Activated CD8-positive, alpha-beta memory T cell treated with anti-CD3 and anti-CD28 coated beads for 24 hours (primary cell): ENCODE measurements around the gene ZDHHC17.
"Not testable (repeated sequence)": the region's sequence is repeated elsewhere in the genome, so short reads cannot be mapped to it uniquely, and the experiment has no call there.

Experiments used
- DNase-seq: peaks from one replicate; pipeline ENCODE4 v3.0.0-alpha.2; 2020

ZDHHC17 gene, protein sequence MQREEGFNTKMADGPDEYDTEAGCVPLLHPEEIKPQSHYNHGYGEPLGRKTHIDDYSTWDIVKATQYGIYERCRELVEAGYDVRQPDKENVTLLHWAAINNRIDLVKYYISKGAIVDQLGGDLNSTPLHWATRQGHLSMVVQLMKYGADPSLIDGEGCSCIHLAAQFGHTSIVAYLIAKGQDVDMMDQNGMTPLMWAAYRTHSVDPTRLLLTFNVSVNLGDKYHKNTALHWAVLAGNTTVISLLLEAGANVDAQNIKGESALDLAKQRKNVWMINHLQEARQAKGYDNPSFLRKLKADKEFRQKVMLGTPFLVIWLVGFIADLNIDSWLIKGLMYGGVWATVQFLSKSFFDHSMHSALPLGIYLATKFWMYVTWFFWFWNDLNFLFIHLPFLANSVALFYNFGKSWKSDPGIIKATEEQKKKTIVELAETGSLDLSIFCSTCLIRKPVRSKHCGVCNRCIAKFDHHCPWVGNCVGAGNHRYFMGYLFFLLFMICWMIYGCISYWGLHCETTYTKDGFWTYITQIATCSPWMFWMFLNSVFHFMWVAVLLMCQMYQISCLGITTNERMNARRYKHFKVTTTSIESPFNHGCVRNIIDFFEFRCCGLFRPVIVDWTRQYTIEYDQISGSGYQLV

DNA sequence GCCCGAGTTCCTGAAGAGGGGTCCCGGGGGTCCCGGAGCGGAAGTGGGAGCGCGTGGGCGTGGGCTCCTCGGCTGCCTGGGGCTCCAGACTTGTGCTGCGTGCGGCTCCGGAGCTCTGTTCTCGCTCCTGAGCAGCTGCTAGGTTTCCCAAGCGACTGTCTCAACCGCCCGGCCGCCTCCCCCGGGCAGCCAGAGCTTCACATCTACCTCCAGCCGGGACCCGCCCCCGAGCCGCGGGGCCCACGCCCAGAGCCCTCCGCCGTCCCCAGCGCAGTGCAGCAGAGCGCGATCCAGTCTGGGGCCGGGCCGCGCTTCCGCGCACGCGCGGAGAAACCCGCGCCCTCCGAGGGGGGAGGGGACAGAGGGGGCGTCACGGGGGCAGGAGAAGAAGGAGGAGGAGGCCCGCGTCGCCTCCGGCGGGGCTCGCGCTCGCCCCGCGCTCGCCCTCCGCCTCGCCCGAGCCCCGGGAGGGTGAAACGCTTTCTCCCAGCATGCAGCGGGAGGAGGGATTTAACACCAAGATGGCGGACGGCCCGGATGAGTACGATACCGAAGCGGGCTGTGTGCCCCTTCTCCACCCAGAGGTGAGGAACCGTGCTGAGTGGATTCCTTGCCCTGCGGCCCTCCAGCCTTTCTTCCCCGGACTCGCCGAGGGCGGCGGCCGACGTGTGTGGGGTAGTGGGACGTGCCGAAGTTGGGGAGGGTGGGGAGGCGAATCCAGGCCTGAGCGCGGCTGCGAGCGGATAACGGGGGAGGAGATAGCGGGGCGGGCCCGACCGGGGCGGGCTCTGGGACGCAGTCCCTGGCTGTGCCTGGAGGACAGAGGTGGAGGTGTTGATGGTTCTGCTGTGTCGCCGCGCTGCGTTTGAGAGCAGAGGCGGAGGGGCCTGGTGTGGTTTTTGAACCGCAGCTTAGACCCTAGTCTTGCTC, at the start of gene ZDHHC17:
TSS of gene ZDHHC17 (plus strand) at position 370 of the 930 bp plus-strand sequence. CDS start at position 492, 122 bp downstream.
- DNase-seq = peak; percentile 97

DNA sequence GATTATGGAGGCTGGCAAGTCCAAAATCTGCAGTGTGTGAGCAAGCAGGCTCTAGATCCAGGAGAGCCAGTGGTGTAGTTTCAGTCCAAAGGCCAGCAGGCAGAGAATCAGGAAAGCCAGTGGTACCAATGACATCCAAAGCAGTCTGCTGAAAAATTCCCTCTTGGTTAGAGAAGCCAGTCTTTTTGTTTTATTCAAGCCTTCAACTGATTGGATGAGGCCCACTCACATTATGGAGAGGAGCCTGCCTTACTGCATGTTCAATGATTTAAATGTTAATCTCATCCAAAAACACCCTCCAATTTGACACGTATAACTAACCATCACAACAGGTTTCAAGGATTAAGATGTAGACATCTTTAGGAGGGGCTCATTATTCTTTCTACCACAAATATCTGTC, 49.5 kb upstream of the ZDHHC17 start:
- no peak for DNase-seq

DNA sequence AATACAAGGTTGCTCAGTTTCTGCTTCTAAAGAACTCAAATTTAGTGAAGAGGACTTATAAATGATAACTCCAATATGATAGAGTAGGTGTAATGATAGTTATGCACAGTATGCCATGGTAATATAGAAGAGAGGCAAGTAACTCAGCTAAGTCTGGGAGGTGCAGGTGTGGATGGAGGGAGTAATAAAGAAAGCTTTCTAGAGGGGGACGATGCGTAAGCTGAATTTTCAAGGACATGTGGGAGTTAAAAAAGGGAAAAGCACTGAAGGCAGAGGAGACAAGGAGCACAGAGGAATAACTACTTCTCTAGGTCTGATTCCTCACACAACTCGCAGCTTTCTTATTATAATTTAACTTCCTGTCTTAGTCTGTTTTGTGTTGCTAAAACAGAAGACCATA, 49.1 kb upstream of the ZDHHC17 start:
- DNase-seq = no peak

DNA sequence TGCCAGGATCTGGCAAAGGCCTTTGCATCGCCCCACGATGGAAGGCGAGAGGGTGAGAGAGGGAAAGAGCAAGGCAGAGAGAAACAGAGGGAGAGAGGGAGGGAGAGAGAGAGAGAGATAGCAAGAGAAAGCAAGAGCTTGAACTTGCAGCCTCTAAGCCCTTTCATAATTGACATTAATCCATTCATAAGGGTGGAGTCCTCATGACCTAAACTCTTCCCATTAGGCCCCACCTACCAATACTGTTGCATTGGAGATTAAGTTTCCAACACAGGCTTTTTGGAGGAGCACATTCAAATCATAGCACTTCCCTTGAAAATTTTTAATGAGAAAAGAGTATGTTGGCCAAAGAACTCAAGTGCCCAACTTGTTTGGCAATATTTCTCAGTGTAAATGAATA, 48.6 kb upstream of the ZDHHC17 start:
- DNase-seq = no peak

DNA sequence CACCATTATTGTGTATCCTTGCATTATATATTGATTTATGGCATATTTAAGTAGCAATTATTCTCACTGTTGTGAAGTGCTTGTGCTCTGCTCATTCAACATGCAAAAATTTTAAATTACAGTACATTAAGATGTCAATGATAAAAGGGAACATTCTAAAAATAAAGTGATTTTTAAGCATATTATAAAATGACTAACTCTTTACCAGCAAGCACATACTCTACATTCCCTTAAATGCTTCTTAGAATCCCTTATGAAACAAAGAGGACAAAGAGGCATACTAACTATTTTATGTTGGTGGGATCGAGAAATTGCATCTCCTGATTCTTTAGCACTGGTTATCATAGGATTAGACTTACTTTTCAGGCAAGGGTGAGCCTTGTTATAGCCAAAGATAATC, 46.6 kb upstream of the ZDHHC17 start:
- no peak for DNase-seq

DNA sequence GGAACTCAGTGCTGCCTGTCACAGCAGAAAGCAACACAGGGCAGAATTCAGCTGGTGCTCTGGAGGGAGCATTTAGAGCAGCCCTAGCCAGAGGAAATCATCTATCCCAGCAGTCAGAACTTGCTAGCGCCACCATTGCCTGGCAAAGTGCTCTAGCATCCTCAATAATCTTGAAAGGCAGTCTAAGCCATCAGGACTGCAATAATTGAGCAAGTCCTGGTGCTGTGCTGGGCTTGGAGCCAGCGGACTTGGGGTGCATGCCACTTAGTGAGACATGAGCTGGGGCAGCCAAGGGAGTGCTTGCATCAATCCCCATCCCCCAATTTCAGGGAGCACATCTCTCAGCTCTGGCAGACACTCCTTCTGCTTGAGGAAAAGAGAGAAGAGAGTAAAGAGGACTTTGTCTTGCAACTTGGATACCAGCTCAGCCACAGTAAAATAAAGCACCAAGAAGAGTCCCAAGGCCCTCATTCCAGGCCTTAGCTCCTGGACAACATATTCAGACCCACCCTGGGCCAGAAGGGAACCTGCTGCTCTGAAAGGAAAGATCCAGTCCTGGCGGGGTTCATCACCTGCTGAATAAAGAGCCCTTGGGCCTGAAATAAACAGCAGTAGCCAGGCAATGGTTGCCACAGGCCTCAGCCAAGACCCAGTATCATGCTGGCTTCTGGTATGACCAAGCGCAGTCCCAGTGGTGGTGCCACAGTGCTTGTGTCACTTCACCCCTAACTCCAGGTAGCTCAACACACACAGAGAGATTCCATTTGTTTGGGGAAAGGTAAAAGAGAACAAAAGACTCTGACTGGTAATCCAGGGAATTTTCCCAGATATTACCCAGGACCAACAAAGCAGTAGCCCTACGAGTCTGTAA, 44.5 kb upstream of the ZDHHC17 start:
- DNase-seq = no peak

DNA sequence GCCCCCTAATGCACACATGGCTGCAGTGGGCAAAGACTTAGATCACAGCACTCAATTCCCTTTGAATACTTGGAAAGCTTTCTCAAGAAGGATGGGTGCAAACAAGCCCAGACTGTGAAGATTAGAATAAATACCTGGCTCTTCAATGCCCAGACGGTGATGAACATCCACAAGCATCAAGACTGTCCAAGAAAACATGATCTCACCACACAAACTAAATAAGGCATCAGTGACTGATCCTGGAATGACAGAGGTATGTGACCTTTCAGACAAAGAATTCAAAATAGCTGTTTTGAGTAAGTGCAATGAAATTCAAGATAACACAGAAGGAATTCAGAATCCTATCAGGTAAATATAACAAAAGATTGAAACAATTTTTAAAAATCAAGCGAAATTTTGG, 43.8 kb upstream of the ZDHHC17 start:
- no peak for DNase-seq

DNA sequence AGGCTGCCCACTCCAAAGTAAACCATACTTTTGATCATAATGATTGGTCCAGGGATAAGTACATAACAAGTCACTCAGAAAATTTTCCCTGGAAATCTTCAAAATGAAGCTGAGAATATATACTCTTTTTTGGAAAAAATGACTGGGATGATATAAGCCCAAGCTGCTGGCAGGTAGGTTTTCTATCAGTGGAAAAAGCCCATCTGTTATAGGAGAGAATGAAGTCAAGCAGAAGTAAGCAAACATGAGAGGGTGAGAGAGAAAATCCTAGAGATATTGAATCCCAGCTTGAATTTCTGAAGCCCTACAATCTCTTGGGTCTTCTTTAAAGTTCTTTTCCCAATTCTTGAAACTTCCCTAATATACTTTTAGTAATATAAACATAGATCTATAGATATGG, 37.3 kb upstream of the ZDHHC17 start:
- no peak for DNase-seq

DNA sequence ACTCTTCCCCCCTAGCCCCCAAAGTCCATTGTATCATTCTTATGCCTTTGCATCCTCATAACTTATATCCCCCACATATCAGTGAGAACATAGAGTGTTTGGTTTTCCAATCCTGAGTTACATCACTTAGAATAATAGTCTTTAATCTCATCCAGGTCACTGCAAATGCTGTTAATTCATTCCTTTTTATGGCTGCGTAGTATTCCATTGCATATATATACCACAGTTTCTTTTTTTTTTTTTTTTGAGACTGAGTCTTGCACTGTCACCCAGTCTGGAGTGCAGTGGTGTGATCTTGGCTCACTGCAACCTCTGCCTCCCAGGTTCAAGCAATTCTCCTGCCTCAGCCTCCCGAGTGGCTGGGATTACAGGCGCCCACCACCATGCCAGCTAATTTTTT, 31.7 kb upstream of the ZDHHC17 start:
- not testable (repeated sequence) for DNase-seq

DNA sequence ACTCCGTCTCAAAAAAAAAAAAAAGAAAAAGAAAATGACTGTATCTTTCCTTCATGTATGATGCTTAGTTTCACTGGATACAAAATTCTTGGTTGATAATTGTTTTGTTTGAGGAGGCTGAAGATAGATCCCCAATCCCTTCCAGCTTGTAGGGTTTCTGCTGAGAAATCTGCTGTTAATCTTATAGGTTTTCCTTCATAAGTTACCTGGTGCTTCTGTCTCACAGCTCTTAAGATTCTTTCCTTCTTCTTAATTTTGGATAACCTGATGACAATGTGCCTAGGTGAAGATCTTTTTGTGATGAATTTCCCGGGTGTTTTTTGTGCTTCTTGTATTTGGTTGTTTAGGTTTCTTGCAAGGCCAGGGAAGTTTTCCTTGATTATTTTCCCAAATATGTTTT, 26.2 kb upstream of the ZDHHC17 start:
- DNase-seq = not testable (repeated sequence)

DNA sequence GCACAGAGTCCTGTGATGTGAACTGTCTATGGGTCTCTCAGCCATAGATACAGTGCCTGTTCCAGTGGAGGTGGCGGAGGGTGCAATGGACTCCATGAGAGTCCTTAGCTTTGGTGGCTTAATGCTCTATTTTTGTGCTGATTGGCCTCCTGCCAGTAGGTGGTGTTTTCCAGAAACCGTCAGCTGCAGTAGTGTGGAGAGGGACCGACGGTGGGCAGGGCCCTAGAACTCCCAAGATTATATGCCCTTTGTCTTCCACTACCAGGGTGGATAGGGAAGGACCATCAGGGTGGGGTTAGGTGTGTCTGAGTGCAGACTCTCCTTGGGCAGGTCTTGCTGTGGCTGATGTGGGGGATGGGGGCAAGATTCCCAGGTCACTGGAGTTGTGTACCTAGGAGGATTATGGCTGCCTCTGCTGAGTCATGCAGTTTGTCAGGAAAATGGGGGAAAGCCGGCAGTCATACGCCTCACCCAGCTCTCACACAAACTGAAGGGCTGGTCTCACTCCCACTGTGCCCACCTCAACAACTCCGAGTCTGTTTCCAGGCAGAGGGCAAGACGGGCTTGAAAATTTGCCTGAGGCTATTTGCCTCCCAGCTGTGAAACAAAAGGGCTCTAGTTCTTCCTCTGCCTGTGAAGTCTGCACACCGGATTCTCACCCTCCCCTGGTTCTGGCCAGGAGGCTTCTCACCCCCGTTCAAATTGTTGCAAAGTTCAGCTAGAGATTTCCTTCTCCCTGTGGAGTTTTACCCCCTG, 24.9 kb upstream of the ZDHHC17 start:
- DNase-seq = no peak

DNA sequence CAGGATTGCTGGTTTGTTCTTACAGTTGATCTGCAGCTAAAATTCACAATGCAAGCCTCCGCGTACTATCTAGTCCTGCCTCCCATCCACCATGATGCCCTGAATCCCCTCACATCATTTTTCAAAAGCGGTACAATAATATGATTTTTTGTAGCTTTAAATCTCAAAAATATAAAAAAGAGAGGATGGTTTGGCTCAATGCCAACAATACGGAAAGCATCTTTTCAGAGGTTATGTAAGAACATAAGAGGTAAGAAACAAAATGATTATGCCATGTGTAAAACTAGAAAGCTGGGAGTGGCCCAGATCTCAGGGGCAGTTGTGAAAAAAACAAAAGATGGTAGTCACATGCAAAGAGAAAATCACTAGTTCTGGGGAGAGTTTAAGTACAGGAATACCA, 24.0 kb upstream of the ZDHHC17 start:
- no peak for DNase-seq

DNA sequence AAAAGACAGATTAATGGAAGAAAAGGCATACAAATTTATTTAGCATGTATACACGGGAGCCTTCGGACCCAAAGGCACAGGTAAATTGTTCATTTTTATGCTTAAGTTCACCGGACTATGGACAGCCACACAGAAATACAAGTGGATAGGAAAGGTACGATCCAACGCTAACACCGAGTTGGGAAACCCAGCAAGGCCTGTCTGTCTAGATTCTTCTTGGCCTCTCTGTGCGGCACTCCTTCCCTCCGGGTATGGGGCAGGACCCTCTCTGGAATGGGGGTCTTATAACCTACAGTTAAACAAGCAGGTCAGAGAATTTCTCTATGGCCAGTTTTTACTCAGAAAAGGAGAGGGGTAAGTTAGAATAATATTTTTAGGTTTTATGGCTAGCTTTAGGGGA, 23.4 kb upstream of the ZDHHC17 start:
- no peak for DNase-seq

DNA sequence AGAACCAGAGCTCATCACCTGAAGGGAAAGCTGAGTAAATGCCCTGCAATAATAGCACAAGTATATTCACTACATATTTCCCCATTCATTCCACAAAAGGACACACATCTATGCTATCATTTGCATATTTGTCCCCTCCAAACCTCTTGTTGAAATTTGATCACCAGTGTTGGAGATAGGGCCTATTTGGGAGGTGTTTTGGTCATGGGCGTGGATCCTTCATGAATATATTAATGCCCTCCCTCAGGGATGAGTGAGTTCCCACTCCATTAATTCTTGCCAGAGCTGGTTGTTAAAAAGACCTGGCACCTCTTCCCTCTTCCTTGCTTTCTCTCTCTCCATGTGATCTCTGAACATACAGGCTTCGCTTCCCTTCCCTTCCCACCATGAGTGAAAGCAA, 18.6 kb upstream of the ZDHHC17 start:
- no peak for DNase-seq

DNA sequence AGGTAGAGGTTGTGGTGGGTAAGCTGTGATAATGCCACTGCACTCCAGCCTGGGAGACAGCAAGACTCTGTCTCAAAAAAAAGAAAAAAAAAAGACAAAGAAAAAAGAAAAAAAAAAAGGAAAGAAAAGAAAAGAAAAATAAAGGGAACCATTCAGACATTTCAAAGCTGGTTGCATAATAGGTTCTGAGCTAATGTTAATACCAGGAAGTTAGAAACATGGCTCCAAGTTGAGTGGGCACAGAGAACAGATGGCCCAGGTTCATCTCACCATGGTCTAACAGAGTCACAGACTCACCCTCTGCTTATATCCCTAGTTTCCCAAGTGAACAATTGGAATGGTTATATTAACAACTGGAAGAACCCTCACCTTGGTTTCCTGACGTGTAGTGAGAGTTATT, 17.4 kb upstream of the ZDHHC17 start:
- DNase-seq = no peak

DNA sequence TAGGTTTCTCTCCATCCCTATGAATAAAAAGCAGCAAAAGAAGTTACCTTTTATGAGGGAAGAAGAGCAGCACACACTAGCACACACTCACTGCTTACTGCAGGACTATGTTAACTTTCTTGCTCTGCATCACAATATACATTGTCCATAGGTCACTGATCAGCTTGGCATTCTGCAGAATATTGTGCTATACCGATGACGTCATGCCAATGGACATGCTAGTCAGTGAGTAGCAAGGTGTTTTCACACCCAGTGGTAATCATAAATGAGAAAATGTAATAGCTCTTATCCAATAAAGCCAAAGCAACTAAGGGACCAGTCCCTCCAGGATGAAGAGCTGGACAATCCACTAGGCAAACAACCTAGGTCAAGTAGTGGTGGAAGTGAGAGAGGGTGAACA, 16.7 kb upstream of the ZDHHC17 start:
- no peak for DNase-seq

DNA sequence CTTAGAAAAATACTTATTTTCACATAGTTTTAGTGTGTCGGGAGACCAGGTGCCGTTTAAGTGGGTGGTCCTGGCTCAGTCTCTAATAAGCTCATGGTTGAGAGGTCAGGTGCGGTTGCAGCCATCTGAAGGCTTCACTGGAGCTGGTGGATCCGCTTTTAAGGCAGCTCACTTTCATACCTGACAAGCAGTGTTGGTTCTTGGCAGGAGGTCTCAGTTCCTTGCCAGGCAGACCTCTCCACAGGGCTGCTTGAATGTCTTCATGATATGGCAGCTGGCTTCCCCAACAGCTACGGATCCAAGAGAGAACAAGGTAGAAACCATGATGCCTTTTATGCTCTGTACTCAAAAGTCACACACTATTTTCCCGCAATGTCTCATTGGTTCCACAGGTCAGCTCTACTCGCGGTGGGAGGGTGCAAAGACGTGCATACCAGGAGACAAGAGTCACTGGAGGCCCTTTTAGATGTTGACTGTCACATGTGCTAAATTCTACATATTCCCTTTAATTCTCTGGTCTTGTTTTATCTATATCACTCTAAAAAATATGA, 8.0 kb upstream of the ZDHHC17 start:
- no peak for DNase-seq

DNA sequence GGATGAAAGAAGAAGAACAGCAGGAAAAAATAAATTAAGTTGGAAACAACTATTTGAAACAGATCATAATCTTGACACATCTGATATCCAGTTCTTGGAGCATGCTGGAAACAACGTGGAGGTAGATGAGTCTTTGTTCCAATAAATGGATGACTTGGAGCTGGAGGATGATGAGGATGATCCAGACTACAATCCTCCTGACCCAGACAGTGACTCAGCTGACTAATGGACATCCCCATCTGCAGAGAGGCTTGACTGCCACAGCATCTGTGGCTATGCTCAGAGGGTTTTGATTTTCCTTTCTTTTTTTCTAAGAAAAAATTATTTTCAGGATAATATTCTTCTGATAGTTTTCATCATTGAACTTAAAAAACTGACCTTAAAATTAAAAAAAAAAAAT, 6.2 kb upstream of the ZDHHC17 start:
- no peak for DNase-seq

DNA sequence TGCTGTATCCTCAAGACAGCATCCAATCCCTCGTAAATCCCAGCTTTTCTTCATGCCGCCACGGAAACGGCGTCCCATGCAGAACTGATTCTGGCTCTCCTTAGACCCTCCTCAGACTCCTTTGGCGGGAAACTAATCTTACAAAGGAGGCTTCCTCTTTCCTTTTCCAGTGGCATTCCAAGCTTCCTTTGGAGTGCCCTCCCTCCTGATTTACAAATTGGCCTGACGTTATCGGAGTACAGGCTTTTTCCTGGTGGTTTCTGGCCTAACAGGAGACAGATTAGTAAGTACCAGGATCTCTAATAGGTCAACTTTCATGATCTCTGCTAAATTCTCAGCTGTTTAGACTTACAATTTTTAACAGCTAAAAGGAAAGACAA, 1.3 kb upstream of the ZDHHC17 start:
- DNase-seq = no peak

DNA sequence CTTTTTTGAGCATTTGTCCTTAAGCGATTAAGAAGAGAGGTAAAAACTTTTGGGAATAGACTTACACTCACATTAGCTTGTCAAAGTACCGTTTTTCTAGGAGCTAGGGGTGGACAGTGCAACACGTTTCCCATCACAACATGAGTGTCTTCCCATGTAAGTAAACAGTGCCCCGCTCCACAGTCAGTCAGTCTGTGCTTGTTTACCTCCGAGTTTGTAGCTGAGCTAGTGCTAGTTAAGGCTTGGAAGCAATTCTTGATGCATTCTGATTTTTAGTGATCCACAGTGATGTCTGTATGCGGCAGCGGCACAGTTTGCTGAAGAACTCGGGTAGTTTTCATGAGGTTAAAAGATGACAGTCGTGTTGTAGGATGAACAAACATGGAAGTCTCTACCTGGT, 941 bp downstream of the ZDHHC17 start:
- no peak for DNase-seq

DNA sequence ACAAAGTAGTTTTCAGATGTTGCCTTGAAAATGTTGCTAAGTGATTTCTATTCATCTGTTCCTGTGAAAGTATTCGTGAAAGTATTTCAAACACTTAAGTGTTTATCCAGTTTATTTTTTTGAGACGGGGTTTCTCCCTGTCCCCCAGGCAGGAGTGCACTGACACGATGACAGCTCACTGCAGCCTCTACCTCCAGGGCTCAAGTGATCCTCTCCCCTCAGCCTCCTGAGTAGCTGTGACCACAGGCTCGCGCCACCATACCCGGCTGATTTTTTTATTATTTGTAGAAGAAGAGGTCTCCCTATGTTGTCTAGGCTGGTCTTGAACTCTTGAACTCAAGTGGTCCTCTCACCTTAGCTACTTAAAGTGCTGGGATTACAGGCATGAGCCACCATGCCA, 1.7 kb downstream of the ZDHHC17 start:
- DNase-seq = no peak

DNA sequence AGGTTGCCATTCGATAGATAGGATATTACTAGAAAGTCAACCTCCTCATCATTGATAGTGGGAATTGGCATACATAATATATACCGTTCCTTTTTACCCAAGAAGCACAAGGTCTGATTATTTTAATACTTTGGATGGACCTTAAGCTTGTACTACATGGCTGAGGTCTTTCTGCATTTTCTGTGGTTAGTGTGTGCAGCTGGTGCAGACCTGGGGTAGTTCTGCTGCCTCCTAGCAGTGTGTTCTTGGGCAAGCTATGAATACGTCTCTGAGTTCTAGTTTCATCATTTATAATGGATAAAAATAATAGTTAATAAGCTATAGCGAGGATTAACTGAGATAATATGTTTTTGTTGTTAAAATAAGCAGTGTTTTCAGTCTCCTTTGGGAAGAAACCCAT, 2.2 kb downstream of the ZDHHC17 start:
- no peak for DNase-seq
